ENCODE results near the gene NF2. TPM values are rescaled to one million over a fixed set of nuclear protein-coding genes. Genes with fewer than 3 reads are reported as not detected.
"Not testable (repeated sequence)": the region's sequence is repeated elsewhere in the genome, so short reads cannot be mapped to it uniquely, and the experiment has no call there.

The NF2 gene
- total RNA-seq, 1 experiment from 2014 or later: 40.5 TPM

- no TSS peak for BruUV-seq (replicated peaks)
- Histone ChIP-seq H3K27ac (ENCODE audit: low read depth, low read length, poor library complexity, severe bottlenecking) (no peak overlapping the region), H3K27me3 (replicated peaks; ENCODE audit: insufficient read depth, low read depth, low read length, poor library complexity) (no peaks in the 10 kb centered on the region), H3K4me3 (ENCODE audit: low read depth, low read length, poor library complexity, severe bottlenecking) (no peak overlapping the region), H3K36me3 (ENCODE audit: insufficient read depth, low read length, poor library complexity, severe bottlenecking) (no peaks in the 10 kb centered on the region), H3K4me1 (ENCODE audit: insufficient read depth, low read length, poor library complexity, severe bottlenecking) (no peaks in the 10 kb centered on the region), H3K9me3 (ENCODE audit: low read depth, low read length, poor library complexity, severe bottlenecking) (no peaks in the 10 kb centered on the region)
- intact Hi-C loops (cut with micrococcal nuclease; ENCODE audit: unreplicated experiment): no loop called here
- ChIA-PET POLR2A (ENCODE audit: low non-redundant PET) (interaction anchor here (0.6 to 0.7 kb wide), 2 partner anchors 57 to 112 kb away, joined by 9 to 10 read pairs; no protein-coding TSS in a partner anchor), CTCF (interaction anchor here (0.6 to 0.7 kb wide), 2 partner anchors 219 to 648 kb away, joined by 3 to 5 read pairs; no protein-coding TSS in a partner anchor)
- TF ChIP-seq EZH2 (IDR thresholded peaks at IDR 0.05; ENCODE audit: borderline replicate concordance, low read depth, low read length, poor library complexity, severe bottlenecking): no peak
- TF ChIP-seq CTCF (conservative IDR thresholded peaks at IDR 0.05; ENCODE audit: low read depth, low read length): no peak
- peak; percentile 26 for DNase-seq (ENCODE audit: low spot score)
Observed at GRCh38 chr22:29587938-29588699, 15.3 kb upstream of the NF2 start.

- intact Hi-C loops (cut with micrococcal nuclease; ENCODE audit: unreplicated experiment): no loop called here
- DNase-seq (ENCODE audit: low spot score): no peak
- Histone ChIP-seq H3K36me3 (ENCODE audit: insufficient read depth, low read length, poor library complexity, severe bottlenecking) (no peaks in the 10 kb centered on the region), H3K27me3 (replicated peaks; ENCODE audit: insufficient read depth, low read depth, low read length, poor library complexity) (no peaks in the 10 kb centered on the region), H3K4me1 (ENCODE audit: insufficient read depth, low read length, poor library complexity, severe bottlenecking) (no peaks in the 10 kb centered on the region), H3K9me3 (ENCODE audit: low read depth, low read length, poor library complexity, severe bottlenecking) (no peaks in the 10 kb centered on the region), H3K4me3 (ENCODE audit: low read depth, low read length, poor library complexity, severe bottlenecking) (no peak overlapping the region), H3K27ac (ENCODE audit: low read depth, low read length, poor library complexity, severe bottlenecking) (no peak overlapping the region)
- CTCF ChIA-PET: no interaction called here
- no TSS peak for BruUV-seq (replicated peaks)
- POLR2A ChIA-PET (ENCODE audit: low non-redundant PET): no interaction called here
- TF ChIP-seq CTCF (conservative IDR thresholded peaks at IDR 0.05; ENCODE audit: low read depth, low read length) (no peak), EZH2 (IDR thresholded peaks at IDR 0.05; ENCODE audit: borderline replicate concordance, low read depth, low read length, poor library complexity, severe bottlenecking) (no peak)
Observed at GRCh38 chr22:29593923-29594322, 9.5 kb upstream of the NF2 start.

GRCh38 chr22:29594447-29594846, 9.0 kb upstream of the NF2 start:
- H3K4me3 ChIP-seq (ENCODE audit: low read depth, low read length, poor library complexity, severe bottlenecking); intact Hi-C loops (cut with micrococcal nuclease; ENCODE audit: unreplicated experiment); H3K36me3 ChIP-seq (ENCODE audit: insufficient read depth, low read length, poor library complexity, severe bottlenecking); H3K27ac ChIP-seq (ENCODE audit: low read depth, low read length, poor library complexity, severe bottlenecking); BruUV-seq (replicated peaks); POLR2A ChIA-PET (ENCODE audit: low non-redundant PET); CTCF ChIA-PET; H3K4me1 ChIP-seq (ENCODE audit: insufficient read depth, low read length, poor library complexity, severe bottlenecking); DNase-seq (ENCODE audit: low spot score); H3K27me3 ChIP-seq (replicated peaks; ENCODE audit: insufficient read depth, low read depth, low read length, poor library complexity); H3K9me3 ChIP-seq (ENCODE audit: low read depth, low read length, poor library complexity, severe bottlenecking): not testable (repeated sequence)

GRCh38 chr22:29596408-29596807, 7.0 kb upstream of the NF2 start:
- Histone ChIP-seq H3K36me3 (ENCODE audit: insufficient read depth, low read length, poor library complexity, severe bottlenecking) (no peaks in the 10 kb centered on the region), H3K27me3 (replicated peaks; ENCODE audit: insufficient read depth, low read depth, low read length, poor library complexity) (no peaks in the 10 kb centered on the region), H3K4me1 (ENCODE audit: insufficient read depth, low read length, poor library complexity, severe bottlenecking) (no peaks in the 10 kb centered on the region), H3K9me3 (ENCODE audit: low read depth, low read length, poor library complexity, severe bottlenecking) (no peaks in the 10 kb centered on the region), H3K4me3 (ENCODE audit: low read depth, low read length, poor library complexity, severe bottlenecking) (no peak overlapping the region), H3K27ac (ENCODE audit: low read depth, low read length, poor library complexity, severe bottlenecking) (no peak overlapping the region)
- BruUV-seq (replicated peaks): no TSS peak
- POLR2A ChIA-PET (ENCODE audit: low non-redundant PET): no interaction called here
- CTCF ChIA-PET: no interaction called here
- DNase-seq (ENCODE audit: low spot score): no peak
- TF ChIP-seq EZH2 (IDR thresholded peaks at IDR 0.05; ENCODE audit: borderline replicate concordance, low read depth, low read length, poor library complexity, severe bottlenecking): no peak
- no peak for TF ChIP-seq CTCF (conservative IDR thresholded peaks at IDR 0.05; ENCODE audit: low read depth, low read length)
- intact Hi-C loops (cut with micrococcal nuclease; ENCODE audit: unreplicated experiment): no loop called here

- H3K9me3 ChIP-seq (ENCODE audit: low read depth, low read length, poor library complexity, severe bottlenecking); DNase-seq (ENCODE audit: low spot score); POLR2A ChIA-PET (ENCODE audit: low non-redundant PET); H3K27me3 ChIP-seq (replicated peaks; ENCODE audit: insufficient read depth, low read depth, low read length, poor library complexity); H3K4me1 ChIP-seq (ENCODE audit: insufficient read depth, low read length, poor library complexity, severe bottlenecking); H3K27ac ChIP-seq (ENCODE audit: low read depth, low read length, poor library complexity, severe bottlenecking); BruUV-seq (replicated peaks); intact Hi-C loops (cut with micrococcal nuclease; ENCODE audit: unreplicated experiment); H3K4me3 ChIP-seq (ENCODE audit: low read depth, low read length, poor library complexity, severe bottlenecking); H3K36me3 ChIP-seq (ENCODE audit: insufficient read depth, low read length, poor library complexity, severe bottlenecking): not testable (repeated sequence)
- CTCF ChIA-PET: interaction anchor here (0.6 kb wide), 2 partner anchors 91 to 491 kb away, joined by 5 read pairs; no protein-coding TSS in a partner anchor
Observed at GRCh38 chr22:29597871-29598683, 5.4 kb upstream of the NF2 start.
